H1 (cell line): ENCODE results near the gene PRR36. TPM values are rescaled to one million over a fixed set of nuclear protein-coding genes. Genes with fewer than 3 reads are reported as not detected.

Experiments used
- CTCF ChIA-PET: fragments of 300-600 bp; sonication (Branson Sonifier 250); formaldehyde crosslinking; loops from one replicate; lab custom pipeline; 2021; ENCODE audit not compliant: partially characterized antibody; lab: Charles Lee
- POLR2A ChIA-PET: fragments of 300-600 bp; sonication (Branson Sonifier 250); formaldehyde crosslinking; loops from one replicate; lab custom pipeline; 2021; ENCODE audit warnings: inconsistent platforms; ENCODE audit not compliant: partially characterized antibody; lab: Charles Lee
- DNase-seq, 2 experiments: peaks; one replicate each; pipeline versions ENCODE4 v3.0.0 to v3.0.0-alpha.2; 2010 to 2022; ENCODE audit warnings: low spot score in 2 of 2, low read depth in 1 of 2, mixed read lengths in 1 of 2
- FAIRE-seq: peaks from 2 replicates; lab custom pipeline; 2011; peaks lifted over from hg19 to GRCh38; lab: Jason Lieb, UNC
- H2AFZ ChIP-seq: 2 replicates; pipeline ENCODE4 v1.8.1; 2012; ENCODE audit warnings: low read length, inconsistent platforms
- H2AK5ac ChIP-seq: 2 replicates; pipeline ENCODE4 v1.6.1; 2013; ENCODE audit warnings: low read depth, low read length
- H2BK120ac ChIP-seq: replicated peaks from 2 replicates; pipeline ENCODE3; 2013; ENCODE audit warnings: low read depth, low read length, inconsistent platforms
- H2BK12ac ChIP-seq: 2 replicates; pipeline ENCODE4 v1.6.1; 2013; ENCODE audit warnings: low read depth, low read length
- H2BK15ac ChIP-seq: 2 replicates; pipeline ENCODE4 v1.6.1; 2013; ENCODE audit warnings: low read length
- H2BK20ac ChIP-seq: 2 replicates; pipeline ENCODE4 v1.6.1; 2013; ENCODE audit warnings: low read length
- H2BK5ac ChIP-seq: 2 replicates; pipeline ENCODE4 v1.6.1; 2013; ENCODE audit warnings: low read depth, low read length
- H3K14ac ChIP-seq: 2 replicates; pipeline ENCODE4 v1.6.1; 2013; ENCODE audit warnings: inconsistent platforms; ENCODE audit not compliant: insufficient read length
- H3K18ac ChIP-seq: 2 replicates; pipeline ENCODE4 v1.6.1; 2013; ENCODE audit warnings: low read length; ENCODE audit errors: extremely low read depth
- H3K23ac ChIP-seq: 2 replicates; pipeline ENCODE4 v1.6.1; 2013; ENCODE audit warnings: inconsistent platforms; ENCODE audit not compliant: insufficient read length
- H3K23me2 ChIP-seq: 2 replicates; pipeline ENCODE4 v1.6.1; 2013; ENCODE audit warnings: low read depth, low read length
- H3K27ac ChIP-seq: 2 replicates; pipeline ENCODE4 v1.6.1; 2011; ENCODE audit warnings: low read depth, low read length, inconsistent platforms
- H3K27me3 ChIP-seq, 4 experiments: replicated peaks in 1 of 4; 1 replicate in 1 of 4; 2 replicates in 3 of 4; pipeline versions ENCODE4 v1.6.1 to v1.8.1; 2011 to 2013; ENCODE audit warnings: low read length in 3 of 4, mild to moderate bottlenecking in 3 of 4, inconsistent platforms in 2 of 4, mixed read lengths in 2 of 4, moderate library complexity in 1 of 4; ENCODE audit not compliant: control insufficient read depth in 3 of 4, insufficient read depth in 3 of 4; ENCODE audit errors: extremely low read depth in 1 of 4
- H3K36me3 ChIP-seq, 4 experiments: 2 replicates each; pipeline versions ENCODE4 v1.6.1 to v1.8.1; 2011 to 2013; ENCODE audit warnings: mild to moderate bottlenecking in 4 of 4, low read length in 3 of 4, moderate library complexity in 2 of 4, control low read depth in 1 of 4, inconsistent platforms in 1 of 4; ENCODE audit not compliant: insufficient read depth in 4 of 4, control insufficient read depth in 2 of 4
- H3K4ac ChIP-seq: replicated peaks from 2 replicates; pipeline ENCODE3; 2013; ENCODE audit warnings: low read length, low read depth, mixed read lengths, inconsistent platforms; ENCODE audit not compliant: insufficient read length
- H3K4me1 ChIP-seq, 4 experiments: replicated peaks in 1 of 4; 1 replicate in 1 of 4; 2 replicates in 3 of 4; pipeline versions ENCODE4 v1.6.1 to v1.8.1; 2011 to 2013; ENCODE audit warnings: low read length in 3 of 4, inconsistent platforms in 2 of 4, mixed read lengths in 1 of 4; ENCODE audit not compliant: insufficient read depth in 4 of 4, control insufficient read depth in 3 of 4
- H3K4me2 ChIP-seq, 2 experiments: 2 replicates each; pipeline versions ENCODE4 v1.6.1 to v1.8.1; 2011 to 2013; ENCODE audit warnings: low read depth in 2 of 2, low read length in 2 of 2, control low read depth in 1 of 2, inconsistent platforms in 1 of 2, mild to moderate bottlenecking in 1 of 2; ENCODE audit not compliant: insufficient read depth in 1 of 2
- H3K4me3 ChIP-seq, 4 experiments: fragments of 200-600, 300-600 bp in 1 of 4; sonication (generic), shearing (Covaris generic), sonication (Bioruptor Twin) in 1 of 4; 2 replicates each; pipeline versions ENCODE4 v1.5.1 to v1.8.1; 2011 to 2016; ENCODE audit warnings: low read length in 4 of 4, low read depth in 3 of 4, control low read depth in 2 of 4, inconsistent platforms in 2 of 4, mild to moderate bottlenecking in 2 of 4, mixed read lengths in 1 of 4, moderate library complexity in 1 of 4; ENCODE audit not compliant: insufficient read depth in 2 of 4; ENCODE audit errors: extremely low read depth in 1 of 4
- H3K56ac ChIP-seq: replicated peaks from 2 replicates; pipeline ENCODE3; 2013; ENCODE audit warnings: low read depth, mild to moderate bottlenecking, mixed read lengths, low read length, inconsistent platforms; ENCODE audit not compliant: insufficient read length
- H3K79me1 ChIP-seq: 2 replicates; pipeline ENCODE4 v1.6.1; 2013; ENCODE audit warnings: low read depth, low read length, control low read depth
- H3K79me2 ChIP-seq, 2 experiments: 2 replicates each; pipeline versions ENCODE4 v1.6.1 to v1.8.1; 2012 to 2013; ENCODE audit warnings: low read length in 2 of 2, mild to moderate bottlenecking in 2 of 2, inconsistent platforms in 1 of 2; ENCODE audit not compliant: insufficient read depth in 2 of 2, control insufficient read depth in 1 of 2
- H3K9ac ChIP-seq, 4 experiments: replicated peaks in 1 of 4; 1 replicate in 1 of 4; 2 replicates in 3 of 4; pipeline versions ENCODE4 v1.6.1 to v1.8.1; 2011 to 2013; ENCODE audit warnings: low read depth in 3 of 4, low read length in 3 of 4, control low read depth in 2 of 4, mild to moderate bottlenecking in 2 of 4, moderate library complexity in 2 of 4, inconsistent platforms in 1 of 4; ENCODE audit errors: extremely low read depth in 1 of 4
- H3K9me3 ChIP-seq, 2 experiments: 2 replicates each; pipeline versions ENCODE4 v1.6.1 to v1.8.1; 2012 to 2013; ENCODE audit warnings: mild to moderate bottlenecking in 2 of 2, moderate library complexity in 2 of 2, control low read depth in 1 of 2, inconsistent platforms in 1 of 2, low read depth in 1 of 2, low read length in 1 of 2, mixed read lengths in 1 of 2; ENCODE audit not compliant: insufficient read depth in 2 of 2
- H4K20me1 ChIP-seq, 2 experiments: replicated peaks in 1 of 2; 2 replicates each; pipeline versions ENCODE3 to v1.8.1; 2011 to 2013; ENCODE audit warnings: inconsistent platforms in 2 of 2, low read length in 2 of 2, mild to moderate bottlenecking in 1 of 2; ENCODE audit not compliant: insufficient read depth in 2 of 2, control insufficient read depth in 1 of 2
- H4K5ac ChIP-seq: 2 replicates; pipeline ENCODE4 v1.6.1; 2013; ENCODE audit warnings: low read length, low read depth, mixed read lengths, inconsistent platforms; ENCODE audit not compliant: insufficient read length
- H4K8ac ChIP-seq: 2 replicates; pipeline ENCODE4 v1.8.0; 2013; ENCODE audit warnings: mild to moderate bottlenecking, moderate library complexity, low read length, inconsistent platforms; ENCODE audit not compliant: insufficient read depth; ENCODE audit errors: extremely low read depth
- H4K91ac ChIP-seq: replicated peaks from 2 replicates; pipeline ENCODE3; 2013; ENCODE audit warnings: low read length, mixed read lengths, inconsistent platforms; ENCODE audit not compliant: insufficient read length
- BCL11A ChIP-seq, 2 experiments: IDR thresholded peaks; one replicate each; pipeline ENCODE4 v1.6.1; 2011; ENCODE audit warnings: low read depth in 2 of 2, low read length in 2 of 2, mild to moderate bottlenecking in 2 of 2
- CBX5 ChIP-seq: fragments of 300-800, 300-1000 bp; sonication (generic); IDR thresholded peaks from 2 replicates; pipeline ENCODE4 v1.7.1; 2016; ENCODE audit warnings: antibody characterized with exemption, low read length, low read depth
- CBX8 ChIP-seq: fragments of 300-800, 300-1000 bp; sonication (generic); IDR thresholded peaks from 2 replicates; pipeline ENCODE4 v1.7.1; 2016; ENCODE audit warnings: low read depth, low read length, borderline replicate concordance
- CHD1 ChIP-seq: IDR thresholded peaks from 2 replicates; pipeline ENCODE4 v1.6.1; 2012; ENCODE audit warnings: low read depth, low read length, improper control_type of control experiment
- CTBP2 ChIP-seq: IDR thresholded peaks from 2 replicates; pipeline ENCODE4 v1.7.0; 2011; ENCODE audit warnings: borderline replicate concordance, mild to moderate bottlenecking, moderate library complexity, mixed read lengths, low read length; ENCODE audit not compliant: insufficient read depth, insufficient read length
- EGR1 ChIP-seq: IDR thresholded peaks from 2 replicates; pipeline ENCODE4 v1.6.1; 2011; ENCODE audit warnings: low read depth, low read length, borderline replicate concordance
- JUND ChIP-seq: IDR thresholded peaks from 2 replicates; pipeline ENCODE4 v1.6.1; 2011; ENCODE audit warnings: mild to moderate bottlenecking, improper control_type of control experiment, low read length
- KDM4A ChIP-seq: IDR thresholded peaks from one replicate; pipeline ENCODE4 v1.7.1; 2012; ENCODE audit warnings: low read depth, mild to moderate bottlenecking, moderate library complexity, low read length, inconsistent platforms; ENCODE audit not compliant: severe bottlenecking
- RNF2 ChIP-seq: fragments of 200-900, 300-1000 bp; sonication (generic); IDR thresholded peaks from 2 replicates; pipeline ENCODE4 v1.7.1; 2016; ENCODE audit warnings: borderline replicate concordance, low read depth, mild to moderate bottlenecking, antibody characterized with exemption, low read length; ENCODE audit not compliant: poor library complexity, severe bottlenecking; ENCODE audit errors: missing control alignments
- RXRA ChIP-seq: IDR thresholded peaks from 2 replicates; pipeline ENCODE4 v1.6.1; 2011; ENCODE audit warnings: low read depth, mild to moderate bottlenecking, low read length, moderate library complexity; ENCODE audit not compliant: insufficient read depth
- SUZ12 ChIP-seq: fragments of 200-600 bp; sonication (generic); IDR thresholded peaks from 2 replicates; pipeline ENCODE4 v1.6.1; 2012; ENCODE audit warnings: mild to moderate bottlenecking, inconsistent platforms, low read length, moderate library complexity, mixed read lengths
- TBP ChIP-seq: IDR thresholded peaks from 2 replicates; pipeline ENCODE4 v1.6.1; 2011; ENCODE audit warnings: low read depth, low read length, improper control_type of control experiment
- USF2 ChIP-seq: IDR thresholded peaks from 2 replicates; pipeline ENCODE4 v1.6.1; 2011; ENCODE audit warnings: low read length, improper control_type of control experiment
- WGBS, 2 experiments: shearing (Covaris generic) in 1 of 2; methylation state at CpG; one replicate each; pipeline versions ENCODE4 v1.1.6 to v1.1.7; 2013 to 2015; ENCODE audit warnings: low lambda C conversion rate in 2 of 2, mixed read lengths in 2 of 2, inconsistent platforms in 1 of 2, low coverage in 1 of 2, missing lambda C conversion rate in 1 of 2; ENCODE audit not compliant: insufficient replicate concordance in 2 of 2, insufficient coverage in 1 of 2, insufficient read length in 1 of 2; ENCODE audit errors: extremely low coverage in 1 of 2, missing lambda C conversion rate in 1 of 2; 5-methylcytosine and 5-hydroxymethylcytosine counted together
- polyA plus RNA-seq, 7 experiments: library from polyadenylated mRNA; depleted of rRNA in 3 of 7; stranded (reverse) in 5 of 7; unstranded in 2 of 7; fragments of >200 nt in 5 of 7; fragments of 200-250 nt in 2 of 7; gene quantifications; 1 replicate in 5 of 7; 2 replicates in 1 of 7; 4 replicates in 1 of 7; pipeline versions ENCODE4 v1.2.1 to v1.2.3, GENCODE V29; 2011 to 2013; ENCODE audit warnings: missing spikeins in 2 of 7, mixed read lengths in 2 of 7
- total RNA-seq: library from RNA; stranded (reverse); fragmentation: NEBNext Ultra II Directional; extraction: Animal tissue kit (Norgen Biotek cat#: 25700); gene quantifications from 2 replicates; pipeline ENCODE4 v1.2.1, GENCODE V29; 2021

Gene PRR36
- total and polyA plus RNA-seq, 2 of the 8 experiments (the other 6 are each of a cell fraction or from before 2014, with no cell fraction given): 1.6 to 23.9 TPM

- H3K4me2 ChIP-seq: no peak overlapping the region
- H3K27ac ChIP-seq: no peak overlapping the region
- ChIA-PET CTCF (no interaction called here), POLR2A (interaction anchor here (0.7 kb wide), 1 partner anchor 34 kb away, joined by 3 read pairs; no protein-coding TSS in a partner anchor)
- H4K5ac ChIP-seq: peak overlapping the region; percentile 33
- H4K91ac ChIP-seq: no peak overlapping the region
- WGBS, 2 experiments: 94% methylated on average over 13 of the region's 13 CpGs; no CpG with 5 or more reads in 1 of the 2 experiments
- no peak overlapping the region for H2BK120ac ChIP-seq
- H4K20me1 ChIP-seq: peaks cover 0 to 3% of the 10 kb centered on the region in 2 experiments
- FAIRE-seq: no peak
- H3K79me2 ChIP-seq: no peaks in the 10 kb centered on the region
- H3K23me2 ChIP-seq: no peaks in the 10 kb centered on the region
- H2BK12ac ChIP-seq: no peak overlapping the region
- H2AK5ac ChIP-seq: no peak overlapping the region
- no peaks in the 10 kb centered on the region for H3K79me1 ChIP-seq
- H3K4me1 ChIP-seq: peaks cover 0 to 4% (median 0%) of the 10 kb centered on the region in 4 experiments; a peak in 2 of 7 replicates
- H3K36me3 ChIP-seq: no peaks in the 10 kb centered on the region
- H2BK20ac ChIP-seq: no peak overlapping the region
- H3K14ac ChIP-seq: no peak overlapping the region
- no peak for DNase-seq
- no peak overlapping the region for H2AFZ ChIP-seq
- no peak overlapping the region for H3K23ac ChIP-seq
- H3K56ac ChIP-seq: no peak overlapping the region
- H3K4me3 ChIP-seq: no peak overlapping the region
- H4K8ac ChIP-seq: peak overlapping the region; percentile 1; the same call in 1 of the 2 replicates
- H3K18ac ChIP-seq: no peak overlapping the region
- H3K27me3 ChIP-seq: no peaks in the 10 kb centered on the region
- no peak overlapping the region for H3K4ac ChIP-seq
- no peak overlapping the region for H3K9ac ChIP-seq
- H2BK15ac ChIP-seq: no peak overlapping the region
- no peaks in the 10 kb centered on the region for H3K9me3 ChIP-seq
- H2BK5ac ChIP-seq: no peak overlapping the region; the same call in 1 of the 2 replicates
- no peak for TF ChIP-seq CBX8
- no peak for TF ChIP-seq TBP
- no peak for TF ChIP-seq SUZ12
- TF ChIP-seq CTBP2: no peak
- no peak for TF ChIP-seq KDM4A
- no peak for TF ChIP-seq USF2
- TF ChIP-seq CBX5: no peak
- no peak for TF ChIP-seq JUND
- TF ChIP-seq RXRA: no peak
- no peak for TF ChIP-seq BCL11A (IDR thresholded peaks at IDR 0.05; ENCODE audit: low read depth in 2 of 2, low read length in 2 of 2)
- TF ChIP-seq EGR1: no peak
- no peak for TF ChIP-seq CHD1
- TF ChIP-seq RNF2: no peak
These were observed 21.4 kb upstream of the PRR36 start for GRCh38 chr19:7895565-7895964.
